Mesenchymal stem cell (in vitro differentiated cells and primary cell): ENCODE data around the gene CACNA1E.

Source experiments
- DNase-seq: peaks from one replicate; pipeline ENCODE4 v3.0.0-alpha.2; 2013
- H2AFZ ChIP-seq: one replicate; pipeline ENCODE4 v1.6.1; 2013; ENCODE audit warnings: low read depth, mild to moderate bottlenecking, control low read depth, inconsistent platforms, low read length, moderate library complexity
- H2AK5ac ChIP-seq: 2 replicates; pipeline ENCODE4 v1.6.1; 2013; ENCODE audit warnings: low read length, moderate library complexity, mild to moderate bottlenecking, inconsistent platforms; ENCODE audit not compliant: severe bottlenecking
- H2BK120ac ChIP-seq: one replicate; pipeline ENCODE4 v1.6.1; 2013; ENCODE audit warnings: low read depth, mild to moderate bottlenecking, inconsistent platforms, low read length, moderate library complexity
- H2BK12ac ChIP-seq, 2 experiments: one replicate each; pipeline ENCODE4 v1.6.1; 2013; ENCODE audit warnings: inconsistent platforms in 2 of 2, low read length in 2 of 2, mild to moderate bottlenecking in 2 of 2, moderate library complexity in 2 of 2, control low read depth in 1 of 2
- H2BK15ac ChIP-seq: one replicate; pipeline ENCODE4 v1.6.1; 2013; ENCODE audit warnings: mild to moderate bottlenecking, low read depth, inconsistent platforms; ENCODE audit not compliant: poor library complexity, severe bottlenecking
- H2BK5ac ChIP-seq: 2 replicates; pipeline ENCODE4 v1.6.1; 2013; ENCODE audit warnings: low read depth, mild to moderate bottlenecking, low read length, control low read depth, inconsistent platforms; ENCODE audit not compliant: poor library complexity, severe bottlenecking
- H3K14ac ChIP-seq, 2 experiments: one replicate each; pipeline ENCODE4 v1.6.1; 2013; ENCODE audit warnings: inconsistent platforms in 2 of 2, low read length in 2 of 2, control low read depth in 1 of 2, mild to moderate bottlenecking in 1 of 2, moderate library complexity in 1 of 2
- H3K18ac ChIP-seq, 2 experiments: one replicate each; pipeline ENCODE4 v1.6.1; 2013; ENCODE audit warnings: inconsistent platforms in 2 of 2, low read length in 2 of 2, control low read depth in 1 of 2, low read depth in 1 of 2, mild to moderate bottlenecking in 1 of 2
- H3K23ac ChIP-seq, 2 experiments: one replicate each; pipeline ENCODE4 v1.6.1; 2013; ENCODE audit warnings: inconsistent platforms in 2 of 2, low read length in 2 of 2, mild to moderate bottlenecking in 2 of 2, moderate library complexity in 2 of 2, control low read depth in 1 of 2
- H3K27ac ChIP-seq: 2 replicates; pipeline ENCODE4 v1.5.1; 2013; ENCODE audit warnings: mild to moderate bottlenecking, moderate library complexity, low read length, control low read depth, inconsistent platforms; ENCODE audit not compliant: poor library complexity, severe bottlenecking
- H3K27me3 ChIP-seq, 2 experiments: 2 replicates each; pipeline versions ENCODE4 v1.6.1 to v1.7.0; 2013; ENCODE audit warnings: low read length in 2 of 2, mild to moderate bottlenecking in 2 of 2, moderate library complexity in 2 of 2, control low read depth in 1 of 2, inconsistent platforms in 1 of 2; ENCODE audit not compliant: control insufficient read depth in 1 of 2, insufficient read depth in 1 of 2
- H3K36me3 ChIP-seq, 2 experiments: 2 replicates each; pipeline versions ENCODE4 v1.6.1 to v1.7.0; 2013; ENCODE audit warnings: low read length in 2 of 2, control low read depth in 1 of 2, inconsistent platforms in 1 of 2, low read depth in 1 of 2, mild to moderate bottlenecking in 1 of 2; ENCODE audit not compliant: insufficient read depth in 2 of 2, control insufficient read depth in 1 of 2
- H3K4ac ChIP-seq, 2 experiments: one replicate each; pipeline ENCODE4 v1.6.1; 2013; ENCODE audit warnings: inconsistent platforms in 2 of 2, low read length in 2 of 2, mild to moderate bottlenecking in 2 of 2, moderate library complexity in 2 of 2, control low read depth in 1 of 2, low read depth in 1 of 2
- H3K4me1 ChIP-seq: 2 replicates; pipeline ENCODE4 v1.6.1; 2013; ENCODE audit warnings: low read depth, low read length, control low read depth; ENCODE audit not compliant: control insufficient read depth, insufficient read depth
- H3K4me2 ChIP-seq: 2 replicates; pipeline ENCODE4 v1.6.1; 2013; ENCODE audit warnings: low read length, mild to moderate bottlenecking, inconsistent platforms; ENCODE audit not compliant: poor library complexity, severe bottlenecking
- H3K4me3 ChIP-seq, 2 experiments: 2 replicates each; pipeline versions ENCODE4 v1.5.1 to v1.7.0; 2013; ENCODE audit warnings: low read length in 2 of 2, mild to moderate bottlenecking in 2 of 2, control low read depth in 1 of 2, low read depth in 1 of 2; ENCODE audit not compliant: insufficient read depth in 1 of 2
- H3K79me1 ChIP-seq: replicated peaks from 2 replicates; pipeline ENCODE4 v1.6.1; 2013; ENCODE audit warnings: mild to moderate bottlenecking, control low read depth, low read length, inconsistent platforms; ENCODE audit not compliant: poor library complexity, severe bottlenecking
- H3K9ac ChIP-seq: 2 replicates; pipeline ENCODE4 v1.7.0; 2013; ENCODE audit warnings: mild to moderate bottlenecking, low read length, moderate library complexity
- H3K9me3 ChIP-seq: 2 replicates; pipeline ENCODE4 v1.7.0; 2013; ENCODE audit warnings: mild to moderate bottlenecking, low read length; ENCODE audit not compliant: control insufficient read depth
- H4K8ac ChIP-seq: one replicate; pipeline ENCODE4 v1.6.1; 2013; ENCODE audit warnings: inconsistent platforms, mild to moderate bottlenecking, low read length, moderate library complexity
- H4K91ac ChIP-seq: one replicate; pipeline ENCODE4 v1.6.1; 2013; ENCODE audit warnings: mild to moderate bottlenecking, low read length, inconsistent platforms
- WGBS: methylation state at CpG from one replicate; pipeline ENCODE4 v1.1.7; 2013; ENCODE audit warnings: mixed read lengths; 5-methylcytosine and 5-hydroxymethylcytosine counted together

Gene CACNA1E

GRCh38 chr1:181558416-181558815 lies 75.1 kb downstream of the CACNA1E start:
- Histone ChIP-seq H3K27me3 (peaks cover 0 to 12% of the 10 kb centered on the region in 2 experiments), H3K18ac (no peak overlapping the region), H3K9me3 (no peaks in the 10 kb centered on the region), H2AK5ac (no peak overlapping the region), H3K23ac (no peak overlapping the region), H3K4me1 (no peaks in the 10 kb centered on the region), H2AFZ (no peak overlapping the region), H3K14ac (no peak overlapping the region), H3K4me3 (no peak overlapping the region), H4K8ac (no peak overlapping the region), H4K91ac (no peak overlapping the region), H3K4ac (no peak overlapping the region), H2BK5ac (no peak overlapping the region), H2BK12ac (no peak overlapping the region), H2BK15ac (no peak overlapping the region), H3K27ac (no peak overlapping the region), H2BK120ac (no peak overlapping the region), H3K4me2 (no peak overlapping the region), H3K9ac (no peak overlapping the region), H3K79me1 (no peaks in the 10 kb centered on the region), H3K36me3 (no peaks in the 10 kb centered on the region)
- no peak for DNase-seq
- WGBS = 80% methylated on average over 4 of the region's 4 CpGs

- no peaks in the 10 kb centered on the region for H3K9me3 ChIP-seq
- H3K79me1 ChIP-seq = no peaks in the 10 kb centered on the region
- no peak overlapping the region for H3K27ac ChIP-seq
- no peak overlapping the region for H3K4me3 ChIP-seq
- no peak overlapping the region for H3K18ac ChIP-seq
- H3K14ac ChIP-seq = no peak overlapping the region
- 0% methylated on average over 1 of the region's 1 CpG for WGBS
- H2BK5ac ChIP-seq = no peak overlapping the region
- H3K4me2 ChIP-seq = no peak overlapping the region
- H2AFZ ChIP-seq = no peak overlapping the region
- no peak overlapping the region for H2BK12ac ChIP-seq
- no peak overlapping the region for H3K9ac ChIP-seq
- no peak overlapping the region for H4K8ac ChIP-seq
- no peaks in the 10 kb centered on the region for H3K36me3 ChIP-seq
- DNase-seq = no peak
- H3K4ac ChIP-seq = no peak overlapping the region
- H4K91ac ChIP-seq = no peak overlapping the region
- peaks cover 0 to 12% of the 10 kb centered on the region in 2 experiments for H3K27me3 ChIP-seq
- H2BK120ac ChIP-seq = no peak overlapping the region
- H3K4me1 ChIP-seq = no peaks in the 10 kb centered on the region
- H3K23ac ChIP-seq = no peak overlapping the region
- H2BK15ac ChIP-seq = no peak overlapping the region
- no peak overlapping the region for H2AK5ac ChIP-seq
These were observed 75.8 kb downstream of the CACNA1E start for GRCh38 chr1:181559142-181559541.

DNA sequence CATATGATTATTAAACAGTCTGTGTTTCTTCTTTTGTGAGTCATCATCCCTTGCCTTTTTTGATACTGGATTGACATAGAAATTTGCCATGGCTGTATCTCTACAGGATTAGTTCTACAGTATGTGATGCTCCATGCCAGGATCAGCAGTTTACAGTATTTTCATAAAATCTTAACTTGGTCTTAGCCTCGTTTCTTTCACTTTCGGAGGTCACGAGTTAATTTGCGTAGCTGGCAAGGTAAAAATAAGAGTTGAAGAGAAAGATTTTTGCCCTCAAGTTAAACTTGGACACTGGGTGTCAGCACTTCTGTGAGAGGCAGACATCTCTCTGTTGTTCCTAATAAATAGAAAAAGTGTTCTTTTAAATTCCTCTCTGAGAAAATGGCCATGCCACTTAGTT lies 79.1 kb downstream of the CACNA1E start:
- Histone ChIP-seq H3K9ac (no peak overlapping the region), H2BK5ac (no peak overlapping the region), H2AFZ (no peak overlapping the region), H3K4ac (no peak overlapping the region), H3K18ac (no peak overlapping the region), H4K8ac (no peak overlapping the region), H3K27ac (no peak overlapping the region), H3K36me3 (no peaks in the 10 kb centered on the region), H4K91ac (no peak overlapping the region), H3K9me3 (no peaks in the 10 kb centered on the region), H2AK5ac (no peak overlapping the region), H2BK15ac (no peak overlapping the region), H2BK12ac (no peak overlapping the region), H3K79me1 (no peaks in the 10 kb centered on the region), H3K4me2 (no peak overlapping the region), H3K23ac (no peak overlapping the region), H3K4me3 (no peak overlapping the region), H3K4me1 (no peaks in the 10 kb centered on the region), H2BK120ac (no peak overlapping the region), H3K14ac (no peak overlapping the region), H3K27me3 (no peaks in the 10 kb centered on the region)
- DNase-seq = no peak
- WGBS = 88% methylated on average over 4 of the region's 4 CpGs

- H3K4me1 ChIP-seq = no peaks in the 10 kb centered on the region
- no peak overlapping the region for H3K23ac ChIP-seq
- H2BK15ac ChIP-seq = no peak overlapping the region
- H3K4me2 ChIP-seq = no peak overlapping the region
- no peak overlapping the region for H3K27ac ChIP-seq
- H3K9me3 ChIP-seq = no peaks in the 10 kb centered on the region
- no peak overlapping the region for H3K18ac ChIP-seq
- no peak overlapping the region for H2BK120ac ChIP-seq
- no peaks in the 10 kb centered on the region for H3K79me1 ChIP-seq
- no peaks in the 10 kb centered on the region for H3K27me3 ChIP-seq
- H3K36me3 ChIP-seq = no peaks in the 10 kb centered on the region
- H3K4me3 ChIP-seq = no peak overlapping the region
- H3K14ac ChIP-seq = no peak overlapping the region
- no peak overlapping the region for H2BK5ac ChIP-seq
- no peak overlapping the region for H2AK5ac ChIP-seq
- no peak overlapping the region for H4K91ac ChIP-seq
- no peak for DNase-seq
- H2BK12ac ChIP-seq = no peak overlapping the region
- WGBS = 67% methylated on average over 4 of the region's 4 CpGs
- H4K8ac ChIP-seq = no peak overlapping the region
- no peak overlapping the region for H3K4ac ChIP-seq
- H3K9ac ChIP-seq = no peak overlapping the region
- no peak overlapping the region for H2AFZ ChIP-seq
These were observed 85.4 kb downstream of the CACNA1E start for GRCh38 chr1:181568736-181569135.
